Measurements from ENCODE around the gene TSGA10IP. TPM values are rescaled to one million over a fixed set of nuclear protein-coding genes. Genes with fewer than 3 reads are reported as not detected.

The TSGA10IP gene
- total and polyA plus RNA-seq, 10 of the 15 experiments (the other 5 are each of a cell fraction or from before 2014, with no cell fraction given): not detected

DNA sequence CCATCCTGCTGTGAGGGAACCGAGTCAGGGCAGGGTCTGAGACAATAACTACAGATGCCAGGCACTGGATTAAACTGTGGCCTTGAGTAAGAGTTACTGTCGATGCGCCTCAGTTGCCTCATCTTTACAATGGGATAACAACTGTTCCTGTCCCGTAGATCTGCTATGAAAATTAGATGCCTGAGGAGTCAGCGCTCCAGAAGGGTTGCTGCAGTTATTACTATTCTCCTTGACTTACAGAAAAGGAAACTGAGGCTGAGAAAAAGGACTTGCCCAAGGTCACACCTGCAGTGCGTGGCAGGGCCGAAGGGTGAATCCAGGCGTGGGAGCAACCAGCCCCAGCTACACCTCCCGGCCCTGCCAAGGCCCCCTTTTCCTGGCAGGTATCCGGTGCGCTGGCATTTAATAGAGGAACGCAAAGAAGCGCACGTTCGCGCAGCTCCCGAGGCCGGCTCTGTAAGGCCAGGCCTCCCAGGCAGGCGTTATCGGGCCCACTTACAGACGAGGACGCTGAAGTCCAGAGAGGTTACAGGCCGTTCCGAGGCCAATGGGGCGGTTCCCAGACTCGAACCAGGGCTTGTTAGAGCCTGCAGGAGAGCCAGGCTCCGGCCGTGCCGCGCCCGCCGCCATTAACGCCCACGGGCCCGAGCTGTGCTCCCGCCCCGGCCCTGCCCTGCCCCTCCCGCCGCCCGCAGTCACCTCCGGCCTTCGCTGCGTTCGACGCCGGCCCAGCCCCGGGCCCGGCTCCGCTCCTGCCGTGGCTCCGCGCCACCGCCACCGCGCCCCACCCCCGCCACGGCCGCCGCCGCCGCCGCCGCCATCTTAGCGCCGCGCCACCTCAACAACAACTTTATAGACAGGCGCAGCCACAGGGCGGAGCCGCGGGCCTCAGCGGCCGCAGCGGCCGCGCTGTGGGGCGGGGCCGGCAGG lies 26.8 kb upstream of the TSGA10IP start, which contains the start of gene C11orf68 (continued):
- TF ChIP-seq ATF7 (IDR thresholded peaks at IDR 0.05; ENCODE audit: low read depth): no peak
- TF ChIP-seq IRF4 (IDR thresholded peaks at IDR 0.05; ENCODE audit: low read depth, low read length): no peak
- no peak for TF ChIP-seq ESRRA (IDR thresholded peaks at IDR 0.05; ENCODE audit: low read length)
- no peak for TF ChIP-seq GABPA (IDR thresholded peaks at IDR 0.05; ENCODE audit: low read depth)
- 0 out of 4 replicates have a peak, but pooled peaks of 1 of the 2 experiments have one; percentile 62 for TF ChIP-seq SRF (IDR thresholded peaks at IDR 0.05; ENCODE audit: low read depth in 2 of 2, low read length in 2 of 2)
- no peak for TF ChIP-seq KLF5 (IDR thresholded peaks at IDR 0.05; ENCODE audit: partially characterized antibody)
- TF ChIP-seq, protein P1, sequence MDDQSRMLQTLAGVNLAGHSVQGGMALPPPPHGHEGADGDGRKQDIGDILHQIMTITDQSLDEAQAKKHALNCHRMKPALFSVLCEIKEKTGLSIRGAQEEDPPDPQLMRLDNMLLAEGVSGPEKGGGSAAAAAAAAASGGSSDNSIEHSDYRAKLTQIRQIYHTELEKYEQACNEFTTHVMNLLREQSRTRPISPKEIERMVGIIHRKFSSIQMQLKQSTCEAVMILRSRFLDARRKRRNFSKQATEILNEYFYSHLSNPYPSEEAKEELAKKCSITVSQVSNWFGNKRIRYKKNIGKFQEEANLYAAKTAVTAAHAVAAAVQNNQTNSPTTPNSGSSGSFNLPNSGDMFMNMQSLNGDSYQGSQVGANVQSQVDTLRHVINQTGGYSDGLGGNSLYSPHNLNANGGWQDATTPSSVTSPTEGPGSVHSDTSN (IDR thresholded peaks at IDR 0.05; ENCODE audit: insufficient replicate concordance, low read depth, low read length): no peak
- TF ChIP-seq, protein P2, sequence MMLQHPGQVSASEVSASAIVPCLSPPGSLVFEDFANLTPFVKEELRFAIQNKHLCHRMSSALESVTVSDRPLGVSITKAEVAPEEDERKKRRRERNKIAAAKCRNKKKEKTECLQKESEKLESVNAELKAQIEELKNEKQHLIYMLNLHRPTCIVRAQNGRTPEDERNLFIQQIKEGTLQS (IDR thresholded peaks at IDR 0.05; ENCODE audit: borderline replicate concordance, extremely low read depth, low read depth, low read length): no peak
- TF ChIP-seq ZNF687 (IDR thresholded peaks at IDR 0.05): no peak; the same call in 1 of the 2 replicates
- TF ChIP-seq ZNF207 (IDR thresholded peaks at IDR 0.05; ENCODE audit: borderline replicate concordance): no peak
- TF ChIP-seq, protein P3, sequence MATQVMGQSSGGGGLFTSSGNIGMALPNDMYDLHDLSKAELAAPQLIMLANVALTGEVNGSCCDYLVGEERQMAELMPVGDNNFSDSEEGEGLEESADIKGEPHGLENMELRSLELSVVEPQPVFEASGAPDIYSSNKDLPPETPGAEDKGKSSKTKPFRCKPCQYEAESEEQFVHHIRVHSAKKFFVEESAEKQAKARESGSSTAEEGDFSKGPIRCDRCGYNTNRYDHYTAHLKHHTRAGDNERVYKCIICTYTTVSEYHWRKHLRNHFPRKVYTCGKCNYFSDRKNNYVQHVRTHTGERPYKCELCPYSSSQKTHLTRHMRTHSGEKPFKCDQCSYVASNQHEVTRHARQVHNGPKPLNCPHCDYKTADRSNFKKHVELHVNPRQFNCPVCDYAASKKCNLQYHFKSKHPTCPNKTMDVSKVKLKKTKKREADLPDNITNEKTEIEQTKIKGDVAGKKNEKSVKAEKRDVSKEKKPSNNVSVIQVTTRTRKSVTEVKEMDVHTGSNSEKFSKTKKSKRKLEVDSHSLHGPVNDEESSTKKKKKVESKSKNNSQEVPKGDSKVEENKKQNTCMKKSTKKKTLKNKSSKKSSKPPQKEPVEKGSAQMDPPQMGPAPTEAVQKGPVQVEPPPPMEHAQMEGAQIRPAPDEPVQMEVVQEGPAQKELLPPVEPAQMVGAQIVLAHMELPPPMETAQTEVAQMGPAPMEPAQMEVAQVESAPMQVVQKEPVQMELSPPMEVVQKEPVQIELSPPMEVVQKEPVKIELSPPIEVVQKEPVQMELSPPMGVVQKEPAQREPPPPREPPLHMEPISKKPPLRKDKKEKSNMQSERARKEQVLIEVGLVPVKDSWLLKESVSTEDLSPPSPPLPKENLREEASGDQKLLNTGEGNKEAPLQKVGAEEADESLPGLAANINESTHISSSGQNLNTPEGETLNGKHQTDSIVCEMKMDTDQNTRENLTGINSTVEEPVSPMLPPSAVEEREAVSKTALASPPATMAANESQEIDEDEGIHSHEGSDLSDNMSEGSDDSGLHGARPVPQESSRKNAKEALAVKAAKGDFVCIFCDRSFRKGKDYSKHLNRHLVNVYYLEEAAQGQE (IDR thresholded peaks at IDR 0.05; ENCODE audit: low read depth, low read length): no peak
- 0 out of 2 replicates have a peak, but pooled peaks have one; percentile 10 for TF ChIP-seq RCOR1 (conservative IDR thresholded peaks at IDR 0.05; ENCODE audit: low read depth, low read length)
